Activated CD8-positive, alpha-beta T cell treated with anti-CD3 and anti-CD28 coated beads for 36 hours (primary cell): ENCODE data around the gene COL15A1. TPM values are rescaled to one million over a fixed set of nuclear protein-coding genes. Genes with fewer than 3 reads are reported as not detected.

Experiments used
- ATAC-seq: fragments of 200-7000 bp; cut with Tn5 transposase; one replicate; pipeline ENCODE4 v1.10.0; 2021; ENCODE audit warnings: mild to moderate bottlenecking, moderate library complexity
- CTCF ChIA-PET: fragments of 350-600 bp; sonication (Branson Sonifier 250); formaldehyde crosslinking; loops from one replicate; lab custom pipeline; 2021; ENCODE audit warnings: antibody characterized with exemption; lab: Charles Lee
- POLR2A ChIA-PET: fragments of 350-600 bp; sonication (Branson Sonifier 250); formaldehyde crosslinking; loops from one replicate; lab custom pipeline; 2021; ENCODE audit warnings: antibody characterized with exemption; lab: Charles Lee
- DNase-seq: peaks from one replicate; pipeline ENCODE4 v3.0.0-alpha.2; 2020
- H3K27ac Mint-ChIP-seq: one replicate; pipeline ENCODE4 v1.8.0; 2021; ENCODE audit warnings: mild to moderate bottlenecking, mixed read lengths
- H3K27me3 Mint-ChIP-seq: one replicate; pipeline ENCODE4 v1.8.0; 2021; ENCODE audit warnings: mixed read lengths
- H3K36me3 Mint-ChIP-seq: one replicate; pipeline ENCODE4 v1.8.0; 2021; ENCODE audit warnings: low read depth, mixed read lengths
- H3K4me1 Mint-ChIP-seq: one replicate; pipeline ENCODE4 v1.8.0; 2021; ENCODE audit warnings: low read depth, mixed read lengths
- H3K4me3 Mint-ChIP-seq: one replicate; pipeline ENCODE4 v1.8.0; 2021; ENCODE audit warnings: mild to moderate bottlenecking, moderate library complexity, mixed read lengths
- H3K9me3 Mint-ChIP-seq: one replicate; pipeline ENCODE4 v1.8.0; 2021; ENCODE audit warnings: mixed read lengths
- CTCF ChIP-seq: fragments of 200-600 bp; IDR thresholded peaks from one replicate; pipeline ENCODE4 v1.8.0; 2022; ENCODE audit warnings: antibody characterized with exemption, mild to moderate bottlenecking
- intact Hi-C: fragments of 100-400 bp; cut with micrococcal nuclease; formaldehyde crosslinking; loops from one replicate; pipeline ENCODE4 v1.10.0; 2022
- total RNA-seq, 2 experiments: library from RNA; stranded (reverse); gene quantifications; one replicate each; pipeline ENCODE4 v1.2.3, GENCODE V29; 2021

The COL15A1 gene
- total RNA-seq, 2 experiments from 2014 or later, result 0.07 TPM; not detected in 1

GRCh38 chr9:98967257-98967656 is 23.6 kb downstream of the COL15A1 start:
- Mint-ChIP-seq H3K27ac (no peak overlapping the region), H3K36me3 (no peaks in the 10 kb centered on the region), H3K27me3 (no peaks in the 10 kb centered on the region), H3K4me3 (no peak overlapping the region), H3K4me1 (no peaks in the 10 kb centered on the region), H3K9me3 (no peaks in the 10 kb centered on the region)
- DNase-seq (no peak), ATAC-seq (no peak)
- POLR2A ChIA-PET, result no interaction called here
- CTCF ChIA-PET, result interaction anchor here (1.1 to 2.0 kb wide), 2 partner anchors 31 to 174 kb away, joined by 5 read pairs; no protein-coding TSS in a partner anchor
- TF ChIP-seq CTCF, result no peak
- intact Hi-C loops, result no loop called here

GRCh38 chr9:98967680-98968079 is 24.0 kb downstream of the COL15A1 start:
- H3K36me3 Mint-ChIP-seq, result no peaks in the 10 kb centered on the region
- TF ChIP-seq CTCF, result no peak
- no peaks in the 10 kb centered on the region for H3K27me3 Mint-ChIP-seq
- intact Hi-C loops, result no loop called here
- ChIA-PET POLR2A (no interaction called here), CTCF (interaction anchor here (2.0 kb wide), 1 partner anchor 174 kb away, joined by 5 read pairs; no protein-coding TSS in a partner anchor)
- no peak overlapping the region for H3K27ac Mint-ChIP-seq
- no peak for ATAC-seq
- DNase-seq, result no peak
- H3K9me3 Mint-ChIP-seq, result no peaks in the 10 kb centered on the region
- no peak overlapping the region for H3K4me3 Mint-ChIP-seq
- H3K4me1 Mint-ChIP-seq, result no peaks in the 10 kb centered on the region

- no peaks in the 10 kb centered on the region for H3K9me3 Mint-ChIP-seq
- intact Hi-C loops, result no loop called here
- H3K4me1 Mint-ChIP-seq, result no peaks in the 10 kb centered on the region
- ATAC-seq (no peak), DNase-seq (no peak)
- H3K4me3 Mint-ChIP-seq, result no peak overlapping the region
- no peak for TF ChIP-seq CTCF
- ChIA-PET CTCF (interaction anchor here (1.2 to 1.7 kb wide), 2 partner anchors 30 to 172 kb away, joined by 3 to 4 read pairs; no protein-coding TSS in a partner anchor), POLR2A (no interaction called here)
- no peaks in the 10 kb centered on the region for H3K27me3 Mint-ChIP-seq
- H3K27ac Mint-ChIP-seq, result no peak overlapping the region
- no peaks in the 10 kb centered on the region for H3K36me3 Mint-ChIP-seq
Observed at GRCh38 chr9:98968601-98969337, 25.1 kb downstream of the COL15A1 start.

GRCh38 chr9:98970532-98971041 is 26.9 kb downstream of the COL15A1 start:
- DNase-seq (no peak), ATAC-seq (no peak)
- H3K36me3 Mint-ChIP-seq, result no peaks in the 10 kb centered on the region
- H3K4me3 Mint-ChIP-seq, result no peak overlapping the region
- H3K4me1 Mint-ChIP-seq, result peaks cover 3% of the 10 kb centered on the region
- CTCF ChIA-PET, result interaction anchor here (0.9 kb wide), 1 partner anchor 170 kb away, joined by 4 read pairs; no protein-coding TSS in a partner anchor
- H3K9me3 Mint-ChIP-seq, result no peaks in the 10 kb centered on the region
- H3K27ac Mint-ChIP-seq, result no peak overlapping the region
- intact Hi-C loops, result loop anchor here (10.0 kb wide), 1 partner anchor 126 kb away; no protein-coding TSS in a partner anchor
- TF ChIP-seq CTCF, result no peak
- no peaks in the 10 kb centered on the region for H3K27me3 Mint-ChIP-seq
- POLR2A ChIA-PET, result no interaction called here
